ENCODE results near the gene QRICH2. TPM values are rescaled to one million over a fixed set of nuclear protein-coding genes. Genes with fewer than 3 reads are reported as not detected.
A peak's percentile ranks its signal among the peaks of the same experiment; 100 is the strongest.

The QRICH2 gene
- total RNA-seq, 2 experiments from 2014 or later, result 7.2 to 9.4 TPM

DNA sequence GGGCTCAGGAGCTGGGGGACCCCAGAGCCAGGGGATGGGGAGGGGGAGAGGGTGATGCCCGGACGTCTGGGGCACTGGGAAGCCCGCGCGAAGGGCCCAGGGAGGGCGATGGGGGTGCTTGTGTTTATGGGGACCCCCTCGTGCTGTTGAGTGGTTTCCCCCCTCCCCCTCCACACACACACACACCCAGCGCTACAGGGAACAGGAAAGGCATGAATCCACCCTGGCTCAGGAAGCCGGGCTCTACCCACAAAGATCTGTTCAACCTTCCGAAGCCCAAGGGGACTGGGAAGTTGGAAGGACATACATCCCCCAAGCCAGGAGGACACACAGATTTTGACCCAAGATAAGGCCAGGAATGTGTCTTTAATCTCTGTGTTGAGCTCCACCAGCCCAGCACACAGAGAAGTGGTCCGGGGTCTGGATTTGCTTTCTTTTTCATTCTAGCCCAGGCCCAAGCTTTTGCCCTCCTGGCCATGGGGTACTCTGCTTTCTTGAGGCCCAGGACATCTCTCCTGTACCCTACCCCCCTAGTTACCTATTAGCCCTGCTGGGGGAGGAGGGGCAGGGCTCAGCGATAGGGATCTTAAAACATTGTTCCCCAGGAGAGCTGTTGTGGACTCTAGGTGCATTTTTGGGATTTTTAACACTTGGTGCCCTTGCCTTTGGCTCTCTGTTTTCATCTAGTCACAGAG, 41.7 kb downstream of the QRICH2 start:
- POLR2A ChIA-PET, result interaction anchor here (1.1 to 1.7 kb wide), 4 partner anchors 8 to 157 kb away, joined by 3 to 7 read pairs (median 5); no protein-coding TSS in a partner anchor
- Histone ChIP-seq H3K4me1 (ENCODE audit: insufficient read depth, low read length, poor library complexity, severe bottlenecking) (peaks cover 83% of the 10 kb centered on the region), H3K4me2 (ENCODE audit: low read length) (peak overlapping the region; percentile 87), H3K4me3 (ENCODE audit: low read depth, low read length, poor library complexity, severe bottlenecking) (peak overlapping the region; percentile 89), H3K36me3 (ENCODE audit: insufficient read depth, low read length) (peaks cover 26% of the 10 kb centered on the region), H2AFZ (ENCODE audit: low read length) (no peak overlapping the region), H3K9me3 (ENCODE audit: low read length) (no peaks in the 10 kb centered on the region), H3K27ac (ENCODE audit: low read depth, low read length, poor library complexity, severe bottlenecking) (peak overlapping the region; percentile 85), H3K79me2 (ENCODE audit: insufficient read depth, low read depth, low read length) (peaks cover 44% of the 10 kb centered on the region), H3K9me2 (ENCODE audit: insufficient read depth, low read length) (no peaks in the 10 kb centered on the region), H4K20me1 (ENCODE audit: insufficient read depth, low read length) (no peaks in the 10 kb centered on the region)
- CTCF ChIA-PET (ENCODE audit: unreplicated experiment), result interaction anchor here (0.6 kb wide), 1 partner anchor 391 kb away, joined by 3 read pairs; no protein-coding TSS in a partner anchor
- DNase-seq (ENCODE audit: low spot score), result peak; percentile 36
- no TSS peak for BruUV-seq (replicated peaks)
- TF ChIP-seq CTCF (conservative IDR thresholded peaks at IDR 0.05; ENCODE audit: low read length) (no peak), EZH2phosphoT487 (IDR thresholded peaks at IDR 0.05; ENCODE audit: borderline replicate concordance, low read depth, low read length) (no peak)
- intact Hi-C loops (cut with micrococcal nuclease; ENCODE audit: unreplicated experiment), result loop anchor here (5.0 to 10.0 kb wide), 7 partner anchors 228 to 1198 kb away; partner anchors contain the start of genes JMJD6, METTL23, MRPL38 and RECQL5

DNA sequence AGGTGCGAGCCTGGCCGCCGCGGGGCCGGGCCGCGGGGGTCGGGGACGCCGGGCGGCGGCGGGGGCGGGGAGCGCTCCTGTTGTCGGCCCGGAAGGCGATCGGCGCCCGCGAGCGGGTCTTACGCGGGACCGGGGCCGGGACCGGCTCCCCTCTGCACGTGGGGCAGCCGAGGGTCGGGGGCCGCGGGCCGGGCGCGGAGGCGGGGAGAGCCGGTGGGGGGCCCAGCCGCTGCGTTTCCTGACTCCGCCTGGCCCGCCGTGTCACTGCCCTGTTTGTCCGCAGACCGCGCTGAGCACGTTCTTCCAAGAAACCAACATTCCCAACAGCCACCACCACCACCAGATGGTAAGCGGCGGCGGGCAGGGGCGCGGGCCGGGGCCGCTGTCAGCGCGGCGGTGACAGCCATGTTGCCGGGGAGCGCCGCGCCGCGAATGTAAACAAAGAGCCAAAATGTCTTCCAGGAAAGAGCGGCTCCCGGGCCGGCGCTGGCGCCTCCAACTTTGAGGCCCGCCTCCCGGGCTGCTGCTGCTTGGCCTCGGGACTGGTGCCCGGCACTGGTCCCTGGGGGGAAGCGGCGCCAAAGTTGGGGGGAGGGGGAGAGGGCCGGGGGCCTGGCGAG, 42.3 kb downstream of the QRICH2 start:
- Histone ChIP-seq H3K79me2 (ENCODE audit: insufficient read depth, low read depth, low read length) (peaks cover 44% of the 10 kb centered on the region), H3K4me2 (ENCODE audit: low read length) (peak overlapping the region; percentile 87), H3K9me3 (ENCODE audit: low read length) (no peaks in the 10 kb centered on the region), H3K27ac (ENCODE audit: low read depth, low read length, poor library complexity, severe bottlenecking) (peak overlapping the region; percentile 85), H3K36me3 (ENCODE audit: insufficient read depth, low read length) (peaks cover 24% of the 10 kb centered on the region), H4K20me1 (ENCODE audit: insufficient read depth, low read length) (no peaks in the 10 kb centered on the region), H3K4me1 (ENCODE audit: insufficient read depth, low read length, poor library complexity, severe bottlenecking) (peaks cover 83% of the 10 kb centered on the region), H3K9me2 (ENCODE audit: insufficient read depth, low read length) (no peaks in the 10 kb centered on the region), H3K4me3 (ENCODE audit: low read depth, low read length, poor library complexity, severe bottlenecking) (peak overlapping the region; percentile 89), H2AFZ (ENCODE audit: low read length) (no peak overlapping the region)
- BruUV-seq (replicated peaks), result no TSS peak
- CTCF ChIA-PET (ENCODE audit: unreplicated experiment), result interaction anchor here (0.6 kb wide), 2 partner anchors 286 to 371 kb away, joined by 3 read pairs; no protein-coding TSS in a partner anchor
- intact Hi-C loops (cut with micrococcal nuclease; ENCODE audit: unreplicated experiment), result loop anchor here (2.0 to 10.0 kb wide), 8 partner anchors 193 to 1199 kb away; partner anchors contain the start of genes JMJD6, METTL23, MRPL38 and RECQL5
- POLR2A ChIA-PET, result interaction anchor here (1.0 to 1.7 kb wide), 3 partner anchors 17 to 59 kb away, joined by 3 to 7 read pairs (median 3); no protein-coding TSS in a partner anchor
- TF ChIP-seq EZH2phosphoT487 (IDR thresholded peaks at IDR 0.05; ENCODE audit: borderline replicate concordance, low read depth, low read length), result no peak
- TF ChIP-seq CTCF (conservative IDR thresholded peaks at IDR 0.05; ENCODE audit: low read length), result no peak
- peak; percentile 54 for DNase-seq (ENCODE audit: low spot score)
